GM18870 (cell line): ENCODE data around the gene IQSEC1.
A peak's percentile ranks its signal among the peaks of the same experiment; 100 is the strongest.

Experiments
- ATAC-seq: cut with Tn5 transposase; IDR thresholded peaks from one replicate; pipeline ENCODE4 v1.9.1; 2021; ENCODE audit warnings: moderate library complexity; ENCODE audit not compliant: unreplicated experiment

IQSEC1 gene

GRCh38 chr3:12957824-12958792 is 115.1 kb downstream of the IQSEC1 start:
- ATAC-seq = no peak

GRCh38 chr3:12957339-12957738 is 115.9 kb downstream of the IQSEC1 start:
- no peak for ATAC-seq

- no peak for ATAC-seq
Measured at GRCh38 chr3:12956316-12956660, 116.9 kb downstream of the IQSEC1 start.

- ATAC-seq = no peak
Measured at GRCh38 chr3:12955651-12956315, 117.4 kb downstream of the IQSEC1 start.

GRCh38 chr3:12954891-12955650 is 118.2 kb downstream of the IQSEC1 start:
- peak; percentile 37 for ATAC-seq

- ATAC-seq = no peak
Measured at GRCh38 chr3:12954180-12954579, 119.0 kb downstream of the IQSEC1 start.

- no peak for ATAC-seq
Measured at GRCh38 chr3:12953201-12953995, 119.8 kb downstream of the IQSEC1 start.

GRCh38 chr3:12952343-12953200 is 120.7 kb downstream of the IQSEC1 start:
- ATAC-seq = no peak

- peak; percentile 57 for ATAC-seq
Measured at GRCh38 chr3:12948891-12949711, 124.1 kb downstream of the IQSEC1 start.

GRCh38 chr3:12948371-12948770 is 124.9 kb downstream of the IQSEC1 start:
- no peak for ATAC-seq

GRCh38 chr3:12947504-12948369 is 125.5 kb downstream of the IQSEC1 start:
- ATAC-seq = no peak

GRCh38 chr3:12946649-12947316 is 126.4 kb downstream of the IQSEC1 start:
- ATAC-seq = no peak

- ATAC-seq = no peak
Measured at GRCh38 chr3:12946251-12946648, 127.0 kb downstream of the IQSEC1 start.

GRCh38 chr3:12944849-12945248 is 128.4 kb downstream of the IQSEC1 start:
- ATAC-seq = no peak

GRCh38 chr3:12944413-12944812 is 128.8 kb downstream of the IQSEC1 start:
- ATAC-seq = no peak

- no peak for ATAC-seq
Measured at GRCh38 chr3:12943124-12944021, 129.9 kb downstream of the IQSEC1 start.
